GOT3 (cell line): ENCODE measurements around the gene PRM3.

Source experiments
- DNase-seq: peaks from one replicate; lab custom pipeline; 2025; ENCODE audit warnings: mixed read lengths; lab: John Stamatoyannopoulos, UW

Gene PRM3

GRCh38 chr16:11224894-11225676 is 48.3 kb downstream of the PRM3 start:
- DNase-seq: no peak

GRCh38 chr16:11224096-11224893 is 49.1 kb downstream of the PRM3 start:
- DNase-seq: no peak
